Gastrocnemius medialis (tissue), 4 donors: Measurements from ENCODE around the gene LGALS3BP. TPM values are rescaled to one million over a fixed set of nuclear protein-coding genes. Genes with fewer than 3 reads are reported as not detected.

Source experiments
- ATAC-seq, 2 donors: fragments of 150-250 bp; one replicate each; pipeline ENCODE4 v1.9.1; 2016
- DNase-seq, 2 donors: peaks; one replicate each; pipeline ENCODE4 v3.0.0-alpha.2; 2019
- H3K27ac ChIP-seq, 4 donors: fragments of 200-600 bp; sonication (generic); 1 replicate in 1 of 4; 2 replicates in 3 of 4; pipeline ENCODE4 v1.5.1; 2016 to 2018; ENCODE audit warnings: mild to moderate bottlenecking in 2 of 4, moderate library complexity in 1 of 4
- H3K27me3 ChIP-seq, 3 donors: fragments of 200-600 bp; sonication (generic) in 2 of 3; 1 replicate in 1 of 3; 2 replicates in 2 of 3; pipeline versions ENCODE4 v1.5.1 to v1.6.0; 2016 to 2019; ENCODE audit warnings: mild to moderate bottlenecking in 1 of 3, moderate library complexity in 1 of 3
- H3K36me3 ChIP-seq, 2 donors: fragments of 200-600 bp; sonication (generic) in 1 of 2; one replicate each; pipeline ENCODE4 v1.5.1; 2017 to 2018
- H3K4me1 ChIP-seq, 2 donors: fragments of 200-600 bp; sonication (generic) in 1 of 2; one replicate each; pipeline ENCODE4 v1.5.1; 2016 to 2017; ENCODE audit warnings: mild to moderate bottlenecking in 2 of 2
- H3K4me3 ChIP-seq, 4 donors: fragments of 200-600 bp; sonication (generic) in 3 of 4; 1 replicate in 1 of 4; 2 replicates in 3 of 4; pipeline ENCODE4 v1.5.1; 2016 to 2019; ENCODE audit warnings: mild to moderate bottlenecking in 2 of 4
- H3K9me3 ChIP-seq, 3 donors: fragments of 200-600 bp; sonication (generic) in 2 of 3; 1 replicate in 1 of 3; 2 replicates in 2 of 3; pipeline ENCODE4 v1.5.1; 2016 to 2019
- POLR2A ChIP-seq, 2 donors: fragments of 450-650 bp; IDR thresholded peaks; one replicate each; pipeline ENCODE4 v1.6.1; 2017; ENCODE audit warnings: antibody characterized with exemption in 2 of 2, mild to moderate bottlenecking in 2 of 2, moderate library complexity in 2 of 2
- in situ Hi-C, 4 donors: fragments of 200-750 bp; cut with MboI; loops; one replicate each; pipeline versions ENCODE4 v1.15.0 to v1.8.0; 2017; ENCODE audit warnings: low sequenced_read_pairs in 4 of 4
- intact Hi-C: fragments of 100-400 bp; cut with DNase I; formaldehyde crosslinking; loops from one replicate; pipeline ENCODE4 v1.15.1; 2023; ENCODE audit warnings: low total_unique reads
- total RNA-seq, 4 donors: library from RNA; depleted of rRNA; stranded (reverse); fragments of >200 nt; gene quantifications; one replicate each; pipeline versions ENCODE4 v1.1.0 to v1.2.3, GENCODE V29; 2016
- TF ChIP-seq, protein P1 (sequence below), 5 experiments: fragments of 450-650 bp in 3 of 5; fragments of 200-600 bp in 2 of 5; sonication (generic) in 2 of 5; IDR thresholded peaks in 4 of 5; conservative IDR thresholded peaks in 1 of 5; 1 replicate in 4 of 5; 2 replicates in 1 of 5; pipeline ENCODE4 v1.5.1; 2016 to 2019; ENCODE audit warnings: antibody characterized with exemption in 5 of 5, mild to moderate bottlenecking in 3 of 5, moderate library complexity in 3 of 5

Gene LGALS3BP
- total RNA-seq, 4 donors from 2014 or later: 15.0 to 45.9 (median 23.0) TPM

DNA sequence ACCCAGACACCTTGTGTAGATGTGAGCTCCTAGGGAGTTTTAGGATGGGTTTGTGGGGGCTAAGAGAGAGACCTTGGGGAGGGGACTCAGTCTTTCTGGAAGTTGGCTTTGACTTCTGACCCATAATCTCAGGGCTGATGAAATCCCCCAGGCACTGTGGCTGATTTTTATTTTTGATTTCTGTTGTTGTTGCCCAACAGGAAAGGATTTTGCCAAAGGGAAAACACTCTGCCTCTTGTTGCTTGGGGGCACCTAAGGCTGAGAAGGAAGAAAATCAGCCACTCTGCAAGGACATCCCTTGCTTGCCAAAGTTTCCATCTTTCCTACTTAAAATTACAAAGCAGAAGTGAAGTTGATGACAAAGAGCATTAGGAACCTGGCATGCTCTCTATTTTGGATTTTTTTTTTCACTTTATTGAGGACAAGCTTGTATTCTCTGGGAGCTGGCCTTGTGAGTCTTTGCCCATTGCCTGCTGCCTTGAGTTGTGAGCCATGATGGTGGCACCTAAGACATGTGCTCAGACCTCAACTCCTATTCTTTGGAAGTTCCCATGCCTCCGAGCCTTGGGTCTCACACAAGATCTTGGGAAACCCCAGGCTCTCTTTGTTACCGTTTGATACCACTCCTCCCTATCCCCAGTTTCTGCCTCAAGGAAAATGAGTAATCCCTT lies 41.0 kb upstream of the LGALS3BP start:
- in situ Hi-C loops: no loop called here
- Histone ChIP-seq H3K36me3 (no peaks in the 10 kb centered on the region), H3K27ac (peak overlapping the region; percentile 67 to 83 (median 78)), H3K4me1 (peaks cover 36 to 53% of the 10 kb centered on the region in 2 donors), H3K27me3 (no peaks in the 10 kb centered on the region), H3K4me3 (no peak overlapping the region), H3K9me3 (no peaks in the 10 kb centered on the region)
- peak in 1 of 2 donors; percentile 9 for ATAC-seq
- peak in 1 of 2 donors; percentile 25 for DNase-seq
- intact Hi-C loops: loop anchor here (5.0 kb wide), 2 partner anchors 57 to 1102 kb away; no protein-coding TSS in a partner anchor
- TF ChIP-seq POLR2A (IDR thresholded peaks at IDR 0.05): no peak
- TF ChIP-seq, protein P1, sequence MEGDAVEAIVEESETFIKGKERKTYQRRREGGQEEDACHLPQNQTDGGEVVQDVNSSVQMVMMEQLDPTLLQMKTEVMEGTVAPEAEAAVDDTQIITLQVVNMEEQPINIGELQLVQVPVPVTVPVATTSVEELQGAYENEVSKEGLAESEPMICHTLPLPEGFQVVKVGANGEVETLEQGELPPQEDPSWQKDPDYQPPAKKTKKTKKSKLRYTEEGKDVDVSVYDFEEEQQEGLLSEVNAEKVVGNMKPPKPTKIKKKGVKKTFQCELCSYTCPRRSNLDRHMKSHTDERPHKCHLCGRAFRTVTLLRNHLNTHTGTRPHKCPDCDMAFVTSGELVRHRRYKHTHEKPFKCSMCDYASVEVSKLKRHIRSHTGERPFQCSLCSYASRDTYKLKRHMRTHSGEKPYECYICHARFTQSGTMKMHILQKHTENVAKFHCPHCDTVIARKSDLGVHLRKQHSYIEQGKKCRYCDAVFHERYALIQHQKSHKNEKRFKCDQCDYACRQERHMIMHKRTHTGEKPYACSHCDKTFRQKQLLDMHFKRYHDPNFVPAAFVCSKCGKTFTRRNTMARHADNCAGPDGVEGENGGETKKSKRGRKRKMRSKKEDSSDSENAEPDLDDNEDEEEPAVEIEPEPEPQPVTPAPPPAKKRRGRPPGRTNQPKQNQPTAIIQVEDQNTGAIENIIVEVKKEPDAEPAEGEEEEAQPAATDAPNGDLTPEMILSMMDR (IDR thresholded peaks at IDR 0.05 in 4 of 5, conservative IDR thresholded peaks at IDR 0.05 in 1 of 5): no peak

DNA sequence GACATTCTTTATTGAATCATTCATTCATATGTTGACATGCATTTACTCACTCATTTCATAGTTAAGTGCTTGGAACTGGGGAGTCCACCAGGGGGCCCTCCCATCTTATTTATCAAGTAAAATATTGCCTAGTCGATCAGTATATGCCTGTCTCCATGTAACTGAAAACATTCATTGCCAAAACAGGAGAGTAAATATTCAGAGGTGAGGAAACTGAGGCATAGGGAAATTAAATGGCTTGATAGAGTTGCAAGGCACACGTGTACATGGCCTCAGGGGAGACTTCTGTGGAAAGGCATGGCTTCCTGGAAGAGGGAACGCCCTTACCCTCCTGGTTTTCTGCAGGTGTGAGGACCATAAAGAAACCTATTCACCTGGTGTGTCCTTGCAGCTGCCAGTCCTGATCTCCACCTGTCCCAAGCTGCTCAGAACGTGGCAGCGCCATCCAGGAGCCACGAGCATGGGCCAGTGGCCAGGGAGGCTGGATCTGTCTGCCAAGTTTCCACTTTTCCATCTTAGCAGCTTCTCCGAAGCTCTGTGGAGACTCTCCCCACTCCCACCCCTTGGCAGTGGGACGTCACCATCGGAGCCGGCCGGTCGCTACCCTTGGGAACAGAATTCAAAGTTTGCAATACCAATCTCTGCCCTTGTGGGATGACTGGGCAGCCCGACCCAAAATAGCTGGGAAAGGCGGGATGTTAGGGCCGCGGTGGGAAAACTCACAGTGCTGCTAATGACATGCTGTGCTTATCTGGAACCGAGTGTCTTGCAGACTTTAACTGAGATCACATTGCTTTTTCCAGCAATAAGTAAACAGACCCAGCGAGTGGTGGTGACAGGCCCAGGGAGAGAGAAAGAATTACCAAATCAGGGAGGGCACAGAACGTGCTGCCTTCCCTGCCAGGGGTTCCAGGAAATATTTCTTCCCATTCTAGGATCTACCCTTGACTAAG lies 40.2 kb upstream of the LGALS3BP start:
- intact Hi-C loops (loop anchor here (1.0 to 5.0 kb wide), 3 partner anchors 22 to 1102 kb away; no protein-coding TSS in a partner anchor), in situ Hi-C loops (no loop called here)
- H3K9me3 ChIP-seq: no peaks in the 10 kb centered on the region
- H3K4me3 ChIP-seq: peak overlapping the region in 1 of 4 donors; percentile 6
- no peaks in the 10 kb centered on the region for H3K27me3 ChIP-seq
- DNase-seq (peak in 1 of 2 donors; percentile 68), ATAC-seq (peak; percentile 39 to 72)
- H3K36me3 ChIP-seq: no peaks in the 10 kb centered on the region
- TF ChIP-seq, protein P1 (IDR thresholded peaks at IDR 0.05 in 4 of 5, conservative IDR thresholded peaks at IDR 0.05 in 1 of 5): peak; percentile 65 to 77 (median 71)
- TF ChIP-seq POLR2A (IDR thresholded peaks at IDR 0.05): peak in 1 of 2 donors; percentile 12
- H3K4me1 ChIP-seq: peaks cover 28 to 49% of the 10 kb centered on the region in 2 donors
- H3K27ac ChIP-seq: peak overlapping the region; percentile 67 to 83 (median 78)

DNA sequence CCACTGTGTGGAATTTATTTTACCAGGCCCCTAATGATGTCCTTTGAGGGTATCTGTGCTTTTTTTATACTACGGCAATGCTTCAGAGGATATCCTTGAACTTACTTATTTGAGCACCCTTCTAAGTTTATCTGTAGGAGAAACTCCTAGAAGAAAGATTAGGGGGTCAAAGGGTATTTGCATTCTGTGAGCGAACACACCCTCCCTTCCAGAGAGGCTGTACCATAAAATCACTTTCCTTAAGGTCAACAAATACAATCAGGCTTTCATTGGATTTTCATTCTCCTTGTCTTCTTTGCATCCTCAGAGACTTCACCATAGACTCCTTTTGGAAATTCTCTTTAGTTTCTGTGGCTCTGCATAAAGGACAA lies 39.5 kb upstream of the LGALS3BP start:
- no peak for ATAC-seq
- DNase-seq: no peak

DNA sequence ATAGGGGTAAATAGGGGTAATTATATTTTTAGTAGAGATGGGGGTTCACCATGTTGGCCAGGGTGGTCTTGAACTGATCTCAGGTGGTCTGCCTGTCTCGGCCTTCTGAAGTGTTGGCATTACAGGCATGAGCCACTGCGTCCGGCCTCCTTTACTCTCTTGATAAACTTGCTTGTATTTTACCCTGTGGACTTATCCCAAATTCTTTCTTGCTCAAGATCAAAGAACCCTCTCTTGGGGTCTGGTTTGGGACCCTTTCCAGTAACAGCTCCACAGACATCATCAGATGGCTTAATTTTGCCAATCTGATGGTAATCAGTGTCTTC lies 38.6 kb upstream of the LGALS3BP start:
- peaks cover 19 to 36% of the 10 kb centered on the region in 2 donors for H3K4me1 ChIP-seq
- H3K27me3 ChIP-seq: no peaks in the 10 kb centered on the region
- intact Hi-C loops (no loop called here), in situ Hi-C loops (no loop called here)
- DNase-seq (no peak), ATAC-seq (no peak)
- H3K27ac ChIP-seq: no peak overlapping the region
- H3K36me3 ChIP-seq: no peaks in the 10 kb centered on the region
- no peak for TF ChIP-seq POLR2A (IDR thresholded peaks at IDR 0.05)
- TF ChIP-seq, protein P1 (IDR thresholded peaks at IDR 0.05 in 4 of 5, conservative IDR thresholded peaks at IDR 0.05 in 1 of 5): no peak
- no peaks in the 10 kb centered on the region for H3K9me3 ChIP-seq
- H3K4me3 ChIP-seq: no peak overlapping the region

More for the DNA sequence above, 39.5 kb upstream of the LGALS3BP start:
- intact Hi-C loops (loop anchor here (1.0 kb wide), 1 partner anchor 23 kb away; no protein-coding TSS in a partner anchor), in situ Hi-C loops (no loop called here)
- Histone ChIP-seq H3K27ac (peak overlapping the region in 1 of 4 donors; percentile 83), H3K9me3 (no peaks in the 10 kb centered on the region), H3K4me1 (peaks cover 21 to 45% of the 10 kb centered on the region in 2 donors), H3K36me3 (no peaks in the 10 kb centered on the region), H3K4me3 (no peak overlapping the region), H3K27me3 (no peaks in the 10 kb centered on the region)
- TF ChIP-seq, protein P1 (IDR thresholded peaks at IDR 0.05 in 4 of 5, conservative IDR thresholded peaks at IDR 0.05 in 1 of 5): no peak
- no peak for TF ChIP-seq POLR2A (IDR thresholded peaks at IDR 0.05)
